Ovary (tissue), 10 donors: ENCODE measurements around the gene PSME1. TPM values are rescaled to one million over a fixed set of nuclear protein-coding genes. Genes with fewer than 3 reads are reported as not detected.

Experiments
- DNase-seq, 5 donors: peaks; one replicate each; pipeline ENCODE4 v3.0.0-alpha.2; 2019 to 2020
- H3K27ac ChIP-seq, 2 donors: fragments of 200-600 bp; one replicate each; pipeline versions ENCODE4 v1.5.1 to v1.8.0; 2019 to 2022
- H3K27me3 ChIP-seq: fragments of 200-600 bp; one replicate; pipeline ENCODE4 v1.8.0; 2022
- H3K36me3 ChIP-seq: fragments of 200-600 bp; sonication (generic); one replicate; pipeline ENCODE4 v1.5.1; 2019
- H3K4me1 ChIP-seq: one replicate; pipeline ENCODE4 v1.8.1; 2013; ENCODE audit warnings: mild to moderate bottlenecking, moderate library complexity; ENCODE audit not compliant: insufficient read depth
- H3K4me3 ChIP-seq: fragments of 200-600 bp; sonication (generic); one replicate; pipeline ENCODE4 v1.5.1; 2017
- H3K9me3 ChIP-seq, 2 donors: fragments of 200-600 bp in 1 of 2; sonication (generic) in 1 of 2; one replicate each; pipeline versions ENCODE4 v1.5.1 to v1.8.1; 2013 to 2019; ENCODE audit warnings: mild to moderate bottlenecking in 1 of 2, moderate library complexity in 1 of 2
- CTCF ChIP-seq, 3 donors: fragments of 450-650 bp in 2 of 3; fragments of 200-600 bp in 1 of 3; IDR thresholded peaks; one replicate each; pipeline versions ENCODE4 v1.5.1 to v1.8.0; 2016 to 2022; ENCODE audit warnings: antibody characterized with exemption in 3 of 3, mild to moderate bottlenecking in 1 of 3
- EP300 ChIP-seq: sonication (generic); formaldehyde crosslinking; IDR thresholded peaks from one replicate; pipeline ENCODE4 v1.6.1; 2017; ENCODE audit warnings: antibody characterized with exemption
- POLR2A ChIP-seq: fragments of 450-650 bp; IDR thresholded peaks from one replicate; pipeline ENCODE4 v1.6.1; 2017; ENCODE audit warnings: antibody characterized with exemption, mild to moderate bottlenecking, moderate library complexity
- WGBS, 3 donors: extraction: QIAGEN DNeasy Blood & Tissue Kit in 1 of 3; methylation state at CpG; one replicate each; pipeline versions ENCODE4 v1.1.5 to v1.1.7; 2013 to 2017; 5-methylcytosine and 5-hydroxymethylcytosine counted together
- intact Hi-C, 4 donors: fragments of 100-400 bp; cut with DNase I; formaldehyde crosslinking; loops; one replicate each; pipeline versions ENCODE4 v1.11.0 to v1.15.1; 2022 to 2023
- long read RNA-seq, 3 donors: library from polyadenylated mRNA in 2 of 3; unstranded in 2 of 3; transcript quantifications; one replicate each; pipeline ENCODE4 v2.0.0 and lab custom pipeline, GENCODE V29; 2021 to 2026
- polyA plus RNA-seq, 2 donors: library from polyadenylated mRNA; stranded (reverse); fragments of 200-250 nt in 1 of 2; fragments of 350-450 nt in 1 of 2; fragmentation: Illumina TruSeq in 1 of 2; extraction: RNeasy Lipid Tissue Mini Kit (QIAGEN cat#74804) in 1 of 2; gene quantifications; one replicate each; pipeline ENCODE4 v1.2.3, GENCODE V29; 2013 to 2014
- total RNA-seq, 7 donors: library from RNA; depleted of rRNA in 2 of 7; stranded (reverse); fragments of >200 nt in 2 of 7; fragmentation: NEBNext Ultra II Directional in 3 of 7; extraction: Animal tissue kit (Norgen Biotek cat#: 25700) in 3 of 7; gene quantifications; one replicate each; pipeline versions ENCODE4 v1.1.0 to v1.2.4, GENCODE V29; 2016 to 2023
- donor health status: DM: no; HTN: no; CAD: no; lungs with moderate emphysema.
- donor health status: DM: no; HTN: no; CAD: no.
- donor health status: Bipolar disorder and iron deficiency.
- donor health status: DM: yes; HTN: yes; CAD: no.
- donor health status: DM: no; HTN: no; CAD: no.
- donor health status: DM: yes; HTN: yes; CAD: no.

Gene PSME1
- total RNA-seq (100 to 1,000 TPM in 6 of 7 donors, 10 to 100 TPM in 1; 93.6 to 193 (median 168) TPM), polyA plus RNA-seq (100 to 1,000 TPM; 220 to 261 TPM)
- long read RNA-seq, donor 1, transcript PSME1-210 (11 exons, 945 nt), result minor isoform, 8 of 275 reads
- long read RNA-seq, donor 1, transcript PSME1-201 (11 exons, 1,006 nt), result major isoform, 198 of 275 reads
- long read RNA-seq, donor 1, transcript PSME1-209 (10 exons, 865 nt), result minor isoform, 5 of 275 reads
- long read RNA-seq, donor 1, partial matches to known transcripts, result 33 of 275 reads
- long read RNA-seq, donor 1, other reads (novel, unspliced or antisense), result 28 of 275 reads
- long read RNA-seq, donor 2, transcript PSME1-201 (11 exons, 1,006 nt), result major isoform, 46 of 51 reads
- long read RNA-seq, donor 2, partial matches to known transcripts, result 5 of 51 reads
- long read RNA-seq, donor 2, other reads (novel, unspliced or antisense), result 0 of 51 reads
- long read RNA-seq, donor 3, transcript PSME1-201 (11 exons, 1,006 nt), result major isoform, 122 of 316 reads
- long read RNA-seq, donor 3, partial matches to known transcripts, result 174 of 316 reads
- long read RNA-seq, donor 3, other reads (novel, unspliced or antisense), result 14 of 316 reads

- Histone ChIP-seq H3K36me3 (no peaks in the 10 kb centered on the region), H3K4me1 (peaks cover 11% of the 10 kb centered on the region), H3K9me3 (no peaks in the 10 kb centered on the region), H3K27ac (peak within 1 kb of the TSS; percentile 88 to 92), H3K4me3 (peak within 1 kb of the TSS; percentile 83), H3K27me3 (no peaks in the 10 kb centered on the region)
- intact Hi-C loops, result no loop called here
- whole genome bisulfite sequencing, 3 donors, result 0 to 2% (median 0%) methylated on average over 39 to 75 of the region's 75 CpGs
- peak; percentile 94 to 96 (median 95) for DNase-seq
- no peak for TF ChIP-seq CTCF (IDR thresholded peaks at IDR 0.05)
- TF ChIP-seq POLR2A, result peak; percentile 66
- no peak for TF ChIP-seq EP300
Observed at GRCh38 chr14:24135834-24136683, at the start of gene PSME1. Gene PSME1, plus strand, starts transcription at chr14:24136194. Its CDS starts 69 bp downstream, at chr14:24136263.

DNA sequence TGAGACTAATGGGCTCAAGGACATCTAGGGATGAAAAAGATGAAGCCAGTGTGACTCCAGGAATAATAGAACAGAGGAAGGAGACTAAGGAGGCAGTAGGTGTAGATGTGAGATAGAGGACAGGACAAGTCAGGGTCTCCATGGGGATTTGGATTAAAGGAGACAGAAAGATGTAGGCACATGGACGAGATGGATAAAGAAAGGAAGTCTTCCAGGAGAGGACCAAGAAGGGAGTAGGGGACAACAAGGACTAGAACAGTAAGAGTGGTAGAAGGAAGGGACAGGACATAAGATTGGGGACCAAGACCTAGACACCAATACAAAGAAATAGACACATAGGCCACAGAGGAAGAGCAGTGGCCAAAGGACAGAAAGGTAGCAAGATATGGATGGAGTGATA lies 49.0 kb upstream of the PSME1 start:
- H3K4me3 ChIP-seq, result no peak overlapping the region
- no peaks in the 10 kb centered on the region for H3K27me3 ChIP-seq
- H3K9me3 ChIP-seq, result no peaks in the 10 kb centered on the region
- DNase-seq, result no peak
- WGBS, 3 donors, result 83 to 87% (median 87%) methylated on average over 1 of the region's 1 CpG
- no peaks in the 10 kb centered on the region for H3K4me1 ChIP-seq
- H3K36me3 ChIP-seq, result no peaks in the 10 kb centered on the region
- TF ChIP-seq EP300, result no peak
- TF ChIP-seq CTCF (IDR thresholded peaks at IDR 0.05), result no peak
- no peak for TF ChIP-seq POLR2A
- no peak overlapping the region for H3K27ac ChIP-seq
- intact Hi-C loops, result no loop called here

DNA sequence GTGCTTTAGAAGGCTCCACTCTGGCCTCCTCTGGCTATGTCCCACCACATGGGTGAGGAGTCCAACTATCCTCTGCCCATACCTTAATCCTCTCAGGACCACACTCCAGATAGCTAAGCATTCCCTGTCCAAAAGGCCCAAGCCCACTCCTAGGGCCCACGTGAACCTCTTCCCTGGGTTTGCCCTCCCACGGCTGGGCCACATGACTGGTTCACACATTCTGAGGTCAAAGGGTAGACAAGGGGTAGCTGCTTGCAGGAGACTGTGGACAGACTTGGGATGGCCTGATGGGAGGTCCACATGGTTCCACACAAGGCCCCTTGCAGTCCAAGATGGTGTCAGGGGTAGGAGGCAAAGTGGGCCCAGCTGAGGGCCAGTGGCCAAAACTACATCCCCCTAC lies 47.9 kb upstream of the PSME1 start:
- no peaks in the 10 kb centered on the region for H3K4me1 ChIP-seq

More for the DNA sequence above, 47.9 kb upstream of the PSME1 start:
- TF ChIP-seq EP300 (no peak), POLR2A (no peak), CTCF (IDR thresholded peaks at IDR 0.05) (no peak)
- Histone ChIP-seq H3K36me3 (no peaks in the 10 kb centered on the region), H3K27me3 (no peaks in the 10 kb centered on the region), H3K27ac (no peak overlapping the region), H3K9me3 (no peaks in the 10 kb centered on the region), H3K4me3 (no peak overlapping the region)
- no peak for DNase-seq
- intact Hi-C loops, result no loop called here
- 74 to 85% (median 83%) methylated on average over 2 of the region's 2 CpGs for WGBS, 3 donors
